HG03095 (cell line): ENCODE measurements around the gene ZCCHC2.

Experiments
- ATAC-seq: cut with Tn5 transposase; IDR thresholded peaks from one replicate; pipeline ENCODE4 v1.9.1; 2021; ENCODE audit warnings: moderate library complexity; ENCODE audit not compliant: unreplicated experiment

The ZCCHC2 gene

GRCh38 chr18:62574776-62575175, 52.0 kb downstream of the ZCCHC2 start:
- ATAC-seq = no peak

- no peak for ATAC-seq
Observed at GRCh38 chr18:62576271-62576670, 53.4 kb downstream of the ZCCHC2 start.

- ATAC-seq = peak; percentile 63
Observed at GRCh38 chr18:62576845-62577512, 54.2 kb downstream of the ZCCHC2 start.

GRCh38 chr18:62577765-62578164, 54.9 kb downstream of the ZCCHC2 start:
- no peak for ATAC-seq

- ATAC-seq = no peak
Observed at GRCh38 chr18:62578980-62579511, 56.2 kb downstream of the ZCCHC2 start.

- no peak for ATAC-seq
Observed at GRCh38 chr18:62583376-62583775, 60.6 kb downstream of the ZCCHC2 start.

- ATAC-seq = peak; percentile 74
Observed at GRCh38 chr18:62584241-62585120, 61.7 kb downstream of the ZCCHC2 start.

- peak; percentile 21 for ATAC-seq
Observed at GRCh38 chr18:62585274-62586150, 62.7 kb downstream of the ZCCHC2 start.

GRCh38 chr18:62586151-62586774, 63.4 kb downstream of the ZCCHC2 start:
- peak; percentile 76 for ATAC-seq

GRCh38 chr18:62586781-62587487, 64.1 kb downstream of the ZCCHC2 start:
- ATAC-seq = no peak

GRCh38 chr18:62587689-62588088, 64.9 kb downstream of the ZCCHC2 start:
- ATAC-seq = no peak

- ATAC-seq = no peak
Observed at GRCh38 chr18:62588217-62588616, 65.4 kb downstream of the ZCCHC2 start.

- ATAC-seq = no peak
Observed at GRCh38 chr18:62590799-62591590, 68.2 kb downstream of the ZCCHC2 start.

GRCh38 chr18:62596145-62597005, 73.5 kb downstream of the ZCCHC2 start:
- ATAC-seq = no peak

GRCh38 chr18:62601871-62602270, 79.0 kb downstream of the ZCCHC2 start:
- no peak for ATAC-seq

GRCh38 chr18:62602706-62603105, 79.9 kb downstream of the ZCCHC2 start:
- no peak for ATAC-seq

GRCh38 chr18:62603211-62603610, 80.4 kb downstream of the ZCCHC2 start:
- ATAC-seq = no peak

GRCh38 chr18:62603979-62604378, 81.2 kb downstream of the ZCCHC2 start:
- no peak for ATAC-seq
